Kidney capillary endothelial cell (primary cell): ENCODE results near the gene PFKFB3.
"Not testable (repeated sequence)": the region's sequence is repeated elsewhere in the genome, so short reads cannot be mapped to it uniquely, and the experiment has no call there.

ENCODE experiments used
- DNase-seq: peaks from one replicate; pipeline ENCODE4 v3.0.0-alpha.2; 2018; ENCODE audit warnings: low spot score

Gene PFKFB3

GRCh38 chr10:6236349-6237198 is 33.8 kb downstream of the PFKFB3 start:
- DNase-seq = no peak

- DNase-seq = no peak
Observed at GRCh38 chr10:6237199-6237530, 34.4 kb downstream of the PFKFB3 start.

GRCh38 chr10:6238587-6239212 is 36.0 kb downstream of the PFKFB3 start:
- not testable (repeated sequence) for DNase-seq

GRCh38 chr10:6239213-6239991 is 36.7 kb downstream of the PFKFB3 start:
- peak; percentile 98 for DNase-seq

GRCh38 chr10:6240254-6240653 is 37.5 kb downstream of the PFKFB3 start:
- DNase-seq = no peak

GRCh38 chr10:6242089-6242488 is 39.4 kb downstream of the PFKFB3 start:
- DNase-seq = no peak

- DNase-seq = no peak
Observed at GRCh38 chr10:6244510-6244909, 41.8 kb downstream of the PFKFB3 start.

DNA sequence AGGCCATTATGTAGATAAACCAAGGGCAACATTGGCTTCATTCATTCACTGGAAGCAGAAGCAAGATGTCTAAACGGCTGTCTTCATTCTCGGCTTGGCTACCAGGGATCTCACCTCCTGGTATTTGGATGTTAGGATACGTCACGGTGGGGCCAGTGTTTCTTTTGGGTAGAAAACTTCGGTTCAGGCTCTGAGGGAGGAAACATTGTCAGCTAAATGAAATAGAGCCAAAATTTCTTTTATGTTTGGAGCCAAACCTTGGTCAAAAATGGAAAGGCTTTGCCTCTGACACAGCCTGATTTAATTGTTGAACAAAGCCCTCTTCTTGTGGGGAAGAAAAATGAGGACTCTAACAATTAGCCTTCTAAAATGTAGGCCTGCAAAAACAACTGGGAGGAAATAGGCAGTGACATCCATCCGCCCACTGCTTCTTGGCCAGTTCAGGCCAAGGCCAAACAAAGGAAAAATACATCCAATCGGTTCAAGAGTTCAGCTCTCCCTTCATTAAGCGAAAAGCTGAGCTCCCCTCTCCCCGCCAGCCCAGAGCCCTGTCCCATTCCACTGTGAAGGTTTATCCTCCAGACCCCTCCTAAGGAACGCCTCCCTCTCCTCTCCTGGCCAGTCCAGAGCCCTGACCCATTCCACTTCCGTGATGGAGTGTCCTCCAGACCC is 44.4 kb downstream of the PFKFB3 start:
- DNase-seq = peak; percentile 34

DNA sequence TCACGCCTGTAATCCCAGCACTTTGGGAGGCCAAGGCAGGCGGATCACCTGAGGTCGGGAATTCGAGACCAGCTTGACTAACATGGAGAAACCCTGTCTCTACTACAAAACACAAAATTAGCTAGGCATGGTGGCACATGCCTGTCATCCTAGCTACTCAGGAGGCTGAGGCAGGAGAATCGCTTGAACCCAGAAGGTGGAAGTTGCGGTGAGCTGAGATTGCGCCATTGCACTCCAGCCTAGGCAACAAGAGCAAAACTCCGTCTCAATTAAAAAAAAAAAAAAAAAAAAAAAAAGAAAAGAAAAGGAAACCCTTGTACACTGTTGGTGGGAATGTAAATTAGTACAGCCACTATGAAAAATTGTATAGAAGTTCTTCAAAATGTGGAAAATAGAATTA is 46.2 kb downstream of the PFKFB3 start:
- not testable (repeated sequence) for DNase-seq

DNA sequence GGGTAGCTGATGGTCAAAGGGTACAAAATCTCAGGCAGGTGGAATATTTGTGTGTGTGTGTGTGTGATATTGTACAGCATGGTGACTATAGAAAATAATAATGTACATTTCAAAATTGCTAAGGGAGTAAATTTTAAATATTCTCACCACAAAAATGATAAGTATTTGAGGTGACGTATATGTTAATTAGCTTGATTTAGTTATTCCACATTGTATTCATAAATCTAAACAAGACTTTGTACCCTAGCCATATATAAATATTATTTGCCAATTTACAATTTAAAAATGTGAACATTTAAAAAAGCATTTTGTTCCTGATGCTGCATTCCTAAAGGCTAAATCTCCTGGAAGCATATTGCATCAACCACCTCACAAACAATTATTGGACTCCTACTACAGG is 47.0 kb downstream of the PFKFB3 start:
- no peak for DNase-seq

GRCh38 chr10:6250745-6251144 is 48.0 kb downstream of the PFKFB3 start:
- no peak for DNase-seq

DNA sequence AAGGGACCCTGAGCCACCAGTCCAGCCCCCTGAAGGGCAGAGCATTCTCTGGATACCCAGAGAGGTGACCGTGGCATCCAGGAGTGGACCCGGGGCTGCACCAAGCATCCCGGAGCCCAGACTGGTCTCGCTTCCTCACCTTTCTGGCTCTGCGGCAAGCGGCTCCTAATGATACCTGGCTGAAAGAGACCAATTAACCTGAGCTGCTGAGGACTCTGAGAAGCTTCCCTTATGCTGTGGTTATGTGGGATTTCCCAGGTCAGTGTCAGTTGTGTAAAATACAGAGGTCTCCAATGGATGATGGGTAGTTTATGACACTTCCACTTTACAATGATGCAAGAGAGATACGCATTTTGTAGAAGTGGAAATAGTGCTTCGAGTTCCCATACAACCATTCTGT is 51.5 kb downstream of the PFKFB3 start:
- DNase-seq = no peak

- no peak for DNase-seq
Observed at GRCh38 chr10:6255548-6256061, 52.9 kb downstream of the PFKFB3 start.

- DNase-seq = no peak
Observed at GRCh38 chr10:6256439-6256838, 53.7 kb downstream of the PFKFB3 start.

DNA sequence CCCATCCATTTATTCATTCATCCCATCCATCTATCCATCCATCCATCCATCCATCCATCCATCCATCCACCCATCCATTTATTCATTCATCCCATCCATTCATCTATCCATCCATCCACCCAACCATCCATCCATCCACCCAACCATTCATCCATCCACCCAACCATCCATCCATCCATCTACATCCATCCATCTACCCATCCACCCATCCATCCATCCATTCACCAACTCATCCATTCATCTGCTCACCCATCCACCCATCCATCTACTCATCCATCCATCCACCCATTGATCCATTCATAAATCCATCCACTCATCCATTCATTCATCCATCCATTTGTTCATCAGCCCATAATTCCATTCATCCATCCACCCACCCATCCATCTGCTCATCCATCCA is 56.4 kb downstream of the PFKFB3 start:
- DNase-seq = no peak

GRCh38 chr10:6260843-6261242 is 58.1 kb downstream of the PFKFB3 start:
- DNase-seq = no peak

DNA sequence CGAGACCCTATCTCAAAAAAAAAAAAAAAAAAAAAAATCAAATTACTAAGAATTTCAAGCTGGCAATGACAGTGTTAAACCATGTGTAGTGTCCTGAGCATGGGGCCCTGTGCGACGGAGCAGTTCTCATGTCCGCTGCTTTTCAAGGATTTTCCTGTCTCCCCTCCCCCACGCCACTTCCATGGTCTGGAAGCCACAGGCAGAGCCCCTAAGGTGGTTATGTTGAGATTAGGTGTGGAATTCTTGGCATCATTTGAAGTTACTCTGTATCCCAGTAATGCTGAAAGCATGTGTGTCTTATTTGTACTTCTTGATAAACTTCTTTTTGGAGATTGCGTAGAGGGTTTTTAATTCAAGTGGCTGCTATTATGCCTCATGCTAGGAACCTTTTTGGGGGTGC is 65.2 kb downstream of the PFKFB3 start:
- DNase-seq = no peak

DNA sequence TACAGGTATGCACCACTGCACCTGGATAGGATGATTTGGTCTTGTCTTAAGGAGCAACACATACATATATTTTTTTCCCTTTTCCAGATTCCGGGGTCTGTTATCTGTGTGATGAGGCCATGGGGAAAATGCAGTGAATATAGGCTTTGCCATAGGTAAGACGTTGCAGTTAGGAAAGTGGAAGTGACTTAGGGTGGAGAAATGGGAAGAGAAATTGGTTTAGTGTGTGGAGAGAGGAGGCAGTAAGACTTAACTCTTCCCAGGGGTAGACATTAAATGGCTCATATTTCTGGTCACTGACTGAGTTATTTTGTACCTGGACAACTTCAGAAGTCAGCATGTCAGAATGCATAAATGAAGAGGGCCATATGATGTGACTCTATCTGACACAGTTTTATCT is 66.7 kb downstream of the PFKFB3 start:
- DNase-seq = no peak

DNA sequence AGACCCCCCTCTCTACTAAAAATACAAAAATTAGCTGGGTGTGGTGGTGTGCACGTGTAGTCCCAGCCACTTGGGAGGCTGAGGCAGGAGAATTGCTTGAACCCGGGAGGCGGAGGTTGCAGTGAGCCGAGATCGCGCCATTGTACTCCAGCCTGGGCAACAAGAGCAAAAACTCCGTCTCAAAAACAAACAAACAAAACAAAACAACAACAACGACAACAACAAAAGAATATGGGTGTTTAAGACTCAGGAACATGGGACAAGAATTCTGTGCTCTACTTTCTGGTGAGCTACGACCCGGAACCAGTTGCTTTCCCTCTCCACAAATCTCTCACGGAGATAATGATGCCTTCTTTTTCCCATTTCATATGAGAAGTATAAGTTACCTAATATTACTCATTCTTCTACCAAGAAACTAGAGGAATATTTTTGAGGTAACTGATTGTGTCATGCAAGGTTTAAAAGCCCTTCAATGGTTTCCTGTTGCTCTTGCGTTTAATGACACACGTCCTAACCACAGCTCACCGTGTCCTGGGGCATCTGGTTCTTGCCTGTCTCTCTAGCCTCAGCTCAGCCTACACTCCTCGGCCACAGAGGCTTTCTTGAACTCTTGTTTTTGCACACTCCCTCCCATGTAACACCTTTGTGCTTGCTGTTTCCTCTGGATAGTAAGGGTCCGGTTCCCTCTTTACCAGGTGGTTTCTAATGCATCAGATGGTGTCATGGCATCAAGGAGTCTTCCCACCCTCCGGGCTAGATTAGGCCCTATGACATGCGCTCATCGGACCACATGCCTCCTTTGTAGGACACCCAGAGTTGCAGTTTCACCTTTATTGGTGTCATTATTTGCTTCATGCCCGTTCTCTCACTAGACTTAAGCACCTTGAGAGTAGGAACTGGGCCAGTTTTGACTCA is 67.5 kb downstream of the PFKFB3 start:
- no peak for DNase-seq

GRCh38 chr10:6270951-6271350 is 68.2 kb downstream of the PFKFB3 start:
- DNase-seq = no peak

DNA sequence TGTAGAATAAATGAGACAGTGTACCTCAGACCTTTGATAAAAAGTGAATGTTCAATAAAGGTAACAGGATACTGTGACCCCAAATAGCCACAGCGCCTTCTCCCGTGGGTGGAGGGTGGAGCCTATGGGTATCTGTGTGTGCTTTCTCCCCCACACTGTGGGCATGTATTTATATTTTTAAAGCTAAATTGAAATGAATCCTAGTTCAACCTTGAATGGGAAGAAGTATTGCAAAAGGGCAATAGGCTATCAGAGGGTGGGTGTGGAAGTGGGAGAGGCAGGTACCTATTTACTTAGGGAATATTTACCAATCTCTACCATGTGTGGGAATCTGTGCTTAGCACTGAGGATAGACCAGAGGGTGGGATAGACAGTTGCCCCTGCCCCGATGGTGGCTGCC is 68.9 kb downstream of the PFKFB3 start:
- no peak for DNase-seq
